ENCODE results near the gene LGALS7B. TPM values are rescaled to one million over a fixed set of nuclear protein-coding genes. Genes with fewer than 3 reads are reported as not detected.

The LGALS7B gene
- polyA plus RNA-seq, 1 of the 3 experiments (the other 2 are of a cell fraction) = not detected

DNA sequence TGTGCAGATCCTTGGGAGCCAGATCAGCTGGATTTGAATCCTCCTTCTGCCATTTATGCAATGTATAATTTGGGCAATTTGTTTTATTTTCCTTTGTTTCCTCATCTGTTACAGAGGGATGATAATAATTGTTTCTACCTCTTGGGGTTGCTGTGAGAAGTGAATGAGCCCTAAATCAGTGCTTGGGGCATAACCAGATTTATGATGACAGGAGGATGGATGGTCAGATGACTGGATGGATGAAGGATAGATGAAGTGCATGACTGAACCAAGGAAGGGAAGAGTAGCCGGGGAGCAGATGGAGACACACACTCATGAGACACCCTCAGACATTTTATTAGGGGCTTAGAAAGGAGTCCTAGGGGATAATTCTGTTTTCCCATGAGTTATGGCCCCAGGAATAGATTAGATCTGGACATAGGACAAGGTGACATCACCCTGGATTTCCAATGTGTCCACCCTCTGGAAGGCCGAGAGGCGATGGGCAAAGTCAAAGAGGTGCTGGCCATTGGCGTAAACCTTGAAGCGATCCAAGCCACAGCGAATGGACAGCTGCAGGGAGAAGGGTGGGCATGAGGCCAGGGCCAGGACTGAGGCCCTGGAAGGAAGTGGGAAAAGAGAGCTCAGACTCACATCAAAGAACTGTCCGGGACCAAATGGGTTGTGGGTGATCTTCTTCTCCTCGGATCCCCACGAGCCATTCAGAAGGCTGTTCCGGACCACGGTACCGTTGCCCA is 12.5 kb downstream of the LGALS7B start:
- H3K9ac ChIP-seq = no peak overlapping the region
- POLR2A ChIA-PET = no interaction called here
- no peaks in the 10 kb centered on the region for H3K36me3 ChIP-seq (replicated peaks in 1 of 2; ENCODE audit: control insufficient read depth in 1 of 2, insufficient read depth in 2 of 2, low read length in 1 of 2)
- H2AFZ ChIP-seq (ENCODE audit: low read depth) = no peak overlapping the region
- H3K4me3 ChIP-seq (ENCODE audit: low read depth in 2 of 2, low read length in 1 of 2) = no peak overlapping the region
- WGBS (ENCODE audit: low lambda C conversion rate) = 92% methylated on average over 12 of the region's 12 CpGs
- H3K9me3 ChIP-seq = no peaks in the 10 kb centered on the region
- H3K27ac ChIP-seq (ENCODE audit: low read depth in 2 of 2, low read length in 1 of 2) = no peak overlapping the region
- no peaks in the 10 kb centered on the region for H3K9me2 ChIP-seq
- TF ChIP-seq, protein P1, sequence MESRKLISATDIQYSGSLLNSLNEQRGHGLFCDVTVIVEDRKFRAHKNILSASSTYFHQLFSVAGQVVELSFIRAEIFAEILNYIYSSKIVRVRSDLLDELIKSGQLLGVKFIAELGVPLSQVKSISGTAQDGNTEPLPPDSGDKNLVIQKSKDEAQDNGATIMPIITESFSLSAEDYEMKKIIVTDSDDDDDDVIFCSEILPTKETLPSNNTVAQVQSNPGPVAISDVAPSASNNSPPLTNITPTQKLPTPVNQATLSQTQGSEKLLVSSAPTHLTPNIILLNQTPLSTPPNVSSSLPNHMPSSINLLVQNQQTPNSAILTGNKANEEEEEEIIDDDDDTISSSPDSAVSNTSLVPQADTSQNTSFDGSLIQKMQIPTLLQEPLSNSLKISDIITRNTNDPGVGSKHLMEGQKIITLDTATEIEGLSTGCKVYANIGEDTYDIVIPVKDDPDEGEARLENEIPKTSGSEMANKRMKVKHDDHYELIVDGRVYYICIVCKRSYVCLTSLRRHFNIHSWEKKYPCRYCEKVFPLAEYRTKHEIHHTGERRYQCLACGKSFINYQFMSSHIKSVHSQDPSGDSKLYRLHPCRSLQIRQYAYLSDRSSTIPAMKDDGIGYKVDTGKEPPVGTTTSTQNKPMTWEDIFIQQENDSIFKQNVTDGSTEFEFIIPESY (IDR thresholded peaks at IDR 0.05; ENCODE audit: borderline replicate concordance, low read depth) = no peak
- H3F3A ChIP-seq (replicated peaks; ENCODE audit: insufficient read depth) = no peaks in the 10 kb centered on the region
- H4K20me1 ChIP-seq (ENCODE audit: insufficient read depth) = no peaks in the 10 kb centered on the region
- CTCF ChIA-PET = no interaction called here
- no peaks in the 10 kb centered on the region for H3K79me2 ChIP-seq (ENCODE audit: insufficient read depth)
- H3K27me3 ChIP-seq (ENCODE audit: insufficient read depth) = no peaks in the 10 kb centered on the region
- DNase-seq = no peak
- H3K4me1 ChIP-seq (ENCODE audit: control insufficient read depth in 1 of 2, insufficient read depth in 2 of 2, low read depth in 1 of 2, low read length in 1 of 2) = no peaks in the 10 kb centered on the region
- H3K4me2 ChIP-seq = no peak overlapping the region

DNA sequence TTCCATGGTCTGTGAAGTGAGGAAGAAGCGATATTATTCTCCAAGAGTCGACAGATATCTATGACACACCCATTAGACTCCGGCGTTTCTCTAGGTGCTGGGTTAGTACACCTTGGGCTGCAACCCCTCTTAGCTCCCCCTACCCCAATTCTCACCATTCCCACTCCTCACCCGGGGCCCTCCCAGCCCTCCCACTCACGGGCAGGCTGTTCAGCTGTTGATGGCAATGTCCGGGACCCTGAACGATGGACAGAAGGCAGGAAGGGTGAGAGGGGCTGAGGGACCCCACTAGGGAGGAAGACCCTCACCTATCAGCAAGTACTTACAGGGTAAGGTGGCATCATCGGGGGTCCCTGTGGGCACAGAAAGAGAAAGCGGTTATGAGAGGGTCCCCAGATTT is 14.5 kb downstream of the LGALS7B start:
- H3K79me2 ChIP-seq (ENCODE audit: insufficient read depth) = no peaks in the 10 kb centered on the region
- H3K4me1 ChIP-seq (ENCODE audit: control insufficient read depth in 1 of 2, insufficient read depth in 2 of 2, low read depth in 1 of 2, low read length in 1 of 2) = no peaks in the 10 kb centered on the region
- no peak for DNase-seq
- ChIA-PET CTCF (no interaction called here), POLR2A (no interaction called here)
- H3F3A ChIP-seq (replicated peaks; ENCODE audit: insufficient read depth) = no peaks in the 10 kb centered on the region
- H3K9me3 ChIP-seq = no peaks in the 10 kb centered on the region
- 73% methylated on average over 10 of the region's 10 CpGs for WGBS (ENCODE audit: low lambda C conversion rate)
- H3K4me2 ChIP-seq = no peak overlapping the region
- no peak overlapping the region for H3K4me3 ChIP-seq (ENCODE audit: low read depth in 2 of 2, low read length in 1 of 2)
- no peaks in the 10 kb centered on the region for H3K36me3 ChIP-seq (replicated peaks in 1 of 2; ENCODE audit: control insufficient read depth in 1 of 2, insufficient read depth in 2 of 2, low read length in 1 of 2)
- H3K27me3 ChIP-seq (ENCODE audit: insufficient read depth) = no peaks in the 10 kb centered on the region
- H3K27ac ChIP-seq (ENCODE audit: low read depth in 2 of 2, low read length in 1 of 2) = no peak overlapping the region
- H2AFZ ChIP-seq (ENCODE audit: low read depth) = no peak overlapping the region
- H3K9me2 ChIP-seq = no peaks in the 10 kb centered on the region
- no peak overlapping the region for H3K9ac ChIP-seq
- no peaks in the 10 kb centered on the region for H4K20me1 ChIP-seq (ENCODE audit: insufficient read depth)
- TF ChIP-seq, protein P2, sequence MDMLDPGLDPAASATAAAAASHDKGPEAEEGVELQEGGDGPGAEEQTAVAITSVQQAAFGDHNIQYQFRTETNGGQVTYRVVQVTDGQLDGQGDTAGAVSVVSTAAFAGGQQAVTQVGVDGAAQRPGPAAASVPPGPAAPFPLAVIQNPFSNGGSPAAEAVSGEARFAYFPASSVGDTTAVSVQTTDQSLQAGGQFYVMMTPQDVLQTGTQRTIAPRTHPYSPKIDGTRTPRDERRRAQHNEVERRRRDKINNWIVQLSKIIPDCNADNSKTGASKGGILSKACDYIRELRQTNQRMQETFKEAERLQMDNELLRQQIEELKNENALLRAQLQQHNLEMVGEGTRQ (IDR thresholded peaks at IDR 0.05; ENCODE audit: borderline replicate concordance, low read depth, low read length) = no peak
- TF ChIP-seq ELF1 (IDR thresholded peaks at IDR 0.05) (no peak), TCF12 (IDR thresholded peaks at IDR 0.05) (no peak), NFIC (IDR thresholded peaks at IDR 0.05; ENCODE audit: borderline replicate concordance) (no peak), GATA2 (CRISPR knock-in tag; IDR thresholded peaks at IDR 0.05) (no peak), FOXM1 (IDR thresholded peaks at IDR 0.05; ENCODE audit: low read depth) (no peak), FOXJ3 (CRISPR knock-in tag; IDR thresholded peaks at IDR 0.05) (no peak), RCOR1 (IDR thresholded peaks at IDR 0.05; ENCODE audit: low read length) (no peak), RXRA (IDR thresholded peaks at IDR 0.05; ENCODE audit: borderline replicate concordance, low read depth) (no peak), MXI1 (IDR thresholded peaks at IDR 0.05; ENCODE audit: low read depth, low read length) (no peak), TAF1 (IDR thresholded peaks at IDR 0.05; ENCODE audit: borderline replicate concordance, low read depth, low read length) (no peak), YY1 (IDR thresholded peaks at IDR 0.05; ENCODE audit: low read depth) (no peak)
- TF ChIP-seq, protein P1 (IDR thresholded peaks at IDR 0.05; ENCODE audit: borderline replicate concordance, low read depth) = no peak
- TF ChIP-seq, protein P3, sequence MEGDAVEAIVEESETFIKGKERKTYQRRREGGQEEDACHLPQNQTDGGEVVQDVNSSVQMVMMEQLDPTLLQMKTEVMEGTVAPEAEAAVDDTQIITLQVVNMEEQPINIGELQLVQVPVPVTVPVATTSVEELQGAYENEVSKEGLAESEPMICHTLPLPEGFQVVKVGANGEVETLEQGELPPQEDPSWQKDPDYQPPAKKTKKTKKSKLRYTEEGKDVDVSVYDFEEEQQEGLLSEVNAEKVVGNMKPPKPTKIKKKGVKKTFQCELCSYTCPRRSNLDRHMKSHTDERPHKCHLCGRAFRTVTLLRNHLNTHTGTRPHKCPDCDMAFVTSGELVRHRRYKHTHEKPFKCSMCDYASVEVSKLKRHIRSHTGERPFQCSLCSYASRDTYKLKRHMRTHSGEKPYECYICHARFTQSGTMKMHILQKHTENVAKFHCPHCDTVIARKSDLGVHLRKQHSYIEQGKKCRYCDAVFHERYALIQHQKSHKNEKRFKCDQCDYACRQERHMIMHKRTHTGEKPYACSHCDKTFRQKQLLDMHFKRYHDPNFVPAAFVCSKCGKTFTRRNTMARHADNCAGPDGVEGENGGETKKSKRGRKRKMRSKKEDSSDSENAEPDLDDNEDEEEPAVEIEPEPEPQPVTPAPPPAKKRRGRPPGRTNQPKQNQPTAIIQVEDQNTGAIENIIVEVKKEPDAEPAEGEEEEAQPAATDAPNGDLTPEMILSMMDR (IDR thresholded peaks at IDR 0.05) = no peak
- TF ChIP-seq, protein P4, sequence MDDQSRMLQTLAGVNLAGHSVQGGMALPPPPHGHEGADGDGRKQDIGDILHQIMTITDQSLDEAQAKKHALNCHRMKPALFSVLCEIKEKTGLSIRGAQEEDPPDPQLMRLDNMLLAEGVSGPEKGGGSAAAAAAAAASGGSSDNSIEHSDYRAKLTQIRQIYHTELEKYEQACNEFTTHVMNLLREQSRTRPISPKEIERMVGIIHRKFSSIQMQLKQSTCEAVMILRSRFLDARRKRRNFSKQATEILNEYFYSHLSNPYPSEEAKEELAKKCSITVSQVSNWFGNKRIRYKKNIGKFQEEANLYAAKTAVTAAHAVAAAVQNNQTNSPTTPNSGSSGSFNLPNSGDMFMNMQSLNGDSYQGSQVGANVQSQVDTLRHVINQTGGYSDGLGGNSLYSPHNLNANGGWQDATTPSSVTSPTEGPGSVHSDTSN (IDR thresholded peaks at IDR 0.05) = no peak
- TF ChIP-seq, protein P5, sequence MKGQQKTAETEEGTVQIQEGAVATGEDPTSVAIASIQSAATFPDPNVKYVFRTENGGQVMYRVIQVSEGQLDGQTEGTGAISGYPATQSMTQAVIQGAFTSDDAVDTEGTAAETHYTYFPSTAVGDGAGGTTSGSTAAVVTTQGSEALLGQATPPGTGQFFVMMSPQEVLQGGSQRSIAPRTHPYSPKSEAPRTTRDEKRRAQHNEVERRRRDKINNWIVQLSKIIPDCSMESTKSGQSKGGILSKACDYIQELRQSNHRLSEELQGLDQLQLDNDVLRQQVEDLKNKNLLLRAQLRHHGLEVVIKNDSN (IDR thresholded peaks at IDR 0.05; ENCODE audit: borderline replicate concordance, low read depth) = no peak
- TF ChIP-seq, protein P6, sequence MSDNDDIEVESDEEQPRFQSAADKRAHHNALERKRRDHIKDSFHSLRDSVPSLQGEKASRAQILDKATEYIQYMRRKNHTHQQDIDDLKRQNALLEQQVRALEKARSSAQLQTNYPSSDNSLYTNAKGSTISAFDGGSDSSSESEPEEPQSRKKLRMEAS (IDR thresholded peaks at IDR 0.05; ENCODE audit: low read depth) = no peak

All from SK-N-SH (cell line).